IPS-NIHi7 (cell line): ENCODE results near the gene ADAMTS20.

Experiments
- DNase-seq: peaks from one replicate; pipeline ENCODE4 v3.0.0; 2012; ENCODE audit warnings: mixed read lengths; ENCODE audit errors: extremely low spot score

The ADAMTS20 gene

DNA sequence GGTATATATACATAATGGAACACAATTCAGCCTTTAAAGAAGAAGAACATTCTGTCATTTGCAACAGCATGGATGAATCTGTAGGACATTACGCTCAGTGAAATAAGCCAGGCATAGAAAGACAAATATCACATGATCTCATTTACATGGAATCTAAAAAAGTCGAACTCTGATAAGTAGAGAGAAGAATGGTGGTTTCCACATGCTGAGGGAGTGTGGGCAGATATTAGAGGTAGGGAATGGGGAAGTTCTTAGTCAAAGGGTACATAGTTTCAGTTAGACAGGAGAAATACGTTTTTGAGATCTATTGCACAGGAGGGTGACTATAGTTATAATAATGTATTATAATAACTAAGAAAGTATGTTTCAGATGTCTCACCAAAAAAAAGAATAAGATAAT, 71.4 kb downstream of the ADAMTS20 start:
- no peak for DNase-seq

DNA sequence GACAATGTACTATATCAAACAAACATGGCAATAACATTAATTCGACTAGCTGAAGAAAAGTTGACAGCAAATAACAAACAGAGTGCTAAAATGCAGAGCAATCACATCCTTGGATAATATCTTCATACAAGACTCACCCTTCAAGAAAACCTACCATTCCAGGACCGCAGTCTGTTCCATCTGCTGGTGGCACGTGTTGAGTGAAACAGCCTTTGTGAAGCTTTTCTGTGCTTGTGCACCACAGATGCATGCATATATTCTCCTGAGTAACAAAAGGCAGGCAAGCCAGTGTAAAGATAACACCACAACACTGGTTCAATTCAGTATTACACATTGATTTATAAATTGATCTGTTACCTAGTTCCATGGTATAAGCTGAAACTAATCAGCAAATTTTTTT, 89.3 kb downstream of the ADAMTS20 start:
- no peak for DNase-seq

DNA sequence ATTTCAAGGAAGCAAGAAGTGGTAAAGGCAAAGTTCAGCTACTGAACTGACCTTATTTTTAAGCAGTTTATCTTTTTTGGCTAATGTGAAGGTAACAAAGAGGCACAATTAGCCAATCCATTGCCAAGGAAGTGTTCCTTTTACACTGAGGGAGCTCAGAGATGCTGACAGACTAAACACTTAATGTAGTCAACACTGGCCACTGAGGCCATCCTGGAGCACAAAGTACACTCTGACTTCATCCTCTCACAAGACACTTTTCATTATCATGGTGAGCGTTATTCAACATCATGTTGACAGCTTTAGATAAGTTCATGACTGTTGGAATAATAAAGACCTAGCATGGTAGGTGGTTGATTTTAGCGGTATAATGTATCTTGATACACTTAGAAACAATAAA, 89.9 kb downstream of the ADAMTS20 start:
- no peak for DNase-seq

DNA sequence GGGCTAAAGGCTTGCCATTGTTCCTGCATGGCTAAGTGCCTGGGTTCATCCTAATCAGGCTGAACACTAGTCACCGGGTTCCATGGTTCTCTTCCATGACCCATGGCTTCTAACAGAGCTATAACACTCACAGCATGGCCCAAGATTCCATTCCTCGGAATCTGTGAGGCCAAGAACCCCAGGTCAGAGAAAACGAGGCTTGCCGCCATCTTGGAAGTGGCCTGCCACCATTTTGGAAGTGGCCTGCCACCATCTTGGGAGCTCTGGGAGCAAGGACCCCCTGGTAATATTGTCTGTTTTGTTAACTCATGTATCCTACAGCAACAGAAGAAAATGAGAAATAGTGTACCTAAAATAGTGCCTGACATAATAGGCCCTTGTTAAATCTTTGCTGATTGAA, 92.7 kb downstream of the ADAMTS20 start:
- no peak for DNase-seq

DNA sequence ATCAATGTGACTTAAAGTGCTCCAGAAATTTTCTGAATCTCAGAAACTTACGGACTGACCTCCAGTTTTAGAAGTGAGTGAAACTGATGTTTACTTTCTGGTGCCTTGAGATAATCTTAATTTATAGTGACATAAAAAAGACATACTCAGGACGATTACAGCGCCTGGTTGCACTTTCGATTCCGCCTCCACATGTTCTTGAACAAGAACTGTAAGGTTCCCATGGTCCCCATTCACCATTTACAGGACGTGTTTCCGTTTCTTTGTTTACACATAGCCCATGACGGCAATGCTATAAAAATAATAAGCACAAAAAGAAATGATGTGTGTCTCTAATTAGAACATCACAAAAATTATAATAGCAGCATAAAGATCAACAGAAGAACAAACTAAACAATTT, 98.2 kb downstream of the ADAMTS20 start:
- DNase-seq = no peak

DNA sequence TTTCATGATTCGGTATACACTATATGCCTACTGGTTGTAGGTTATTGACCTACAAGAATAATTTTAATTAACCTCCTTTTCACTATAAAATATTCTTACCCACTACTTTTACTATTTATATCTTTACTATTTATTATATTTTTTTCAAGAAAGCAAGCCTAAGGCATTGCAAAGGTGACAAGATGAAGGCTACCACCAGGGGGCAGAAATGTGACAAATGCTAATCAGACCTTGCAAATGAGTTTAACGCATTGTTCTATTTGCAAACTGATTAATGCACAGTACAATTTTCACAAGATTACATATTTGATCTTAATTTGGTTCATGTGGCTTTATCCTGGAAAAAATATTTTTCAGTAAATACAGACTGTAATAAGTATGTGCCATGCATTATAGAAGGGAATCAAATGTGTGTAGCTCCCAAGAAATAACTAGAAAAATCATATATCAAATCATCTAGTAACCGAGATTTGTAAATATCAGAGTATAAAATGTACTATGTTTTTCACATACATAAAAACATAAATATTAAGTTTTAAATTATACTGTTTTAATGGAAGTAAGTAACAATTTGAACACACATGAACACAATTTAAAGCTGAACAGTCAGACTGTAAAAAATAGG, 107.0 kb downstream of the ADAMTS20 start:
- DNase-seq = peak; percentile 12

DNA sequence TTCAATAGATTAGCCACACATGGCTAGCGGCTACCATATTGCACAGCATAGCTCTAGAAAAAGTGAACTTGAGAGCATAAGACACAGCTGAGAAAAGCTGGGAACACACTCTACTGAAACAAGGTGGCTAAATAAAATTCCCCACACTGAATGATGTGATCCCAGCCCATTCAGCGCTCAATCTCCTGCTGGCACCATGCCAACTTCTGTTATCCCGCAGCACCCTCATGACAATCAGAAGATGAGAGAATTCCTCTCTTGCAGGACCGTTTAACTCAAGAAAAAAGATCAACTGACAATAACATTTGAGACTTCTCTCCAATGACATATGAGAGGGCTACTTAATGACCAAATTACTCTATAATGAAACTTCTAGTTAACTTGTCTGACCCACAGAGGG, 115.4 kb downstream of the ADAMTS20 start:
- no peak for DNase-seq

DNA sequence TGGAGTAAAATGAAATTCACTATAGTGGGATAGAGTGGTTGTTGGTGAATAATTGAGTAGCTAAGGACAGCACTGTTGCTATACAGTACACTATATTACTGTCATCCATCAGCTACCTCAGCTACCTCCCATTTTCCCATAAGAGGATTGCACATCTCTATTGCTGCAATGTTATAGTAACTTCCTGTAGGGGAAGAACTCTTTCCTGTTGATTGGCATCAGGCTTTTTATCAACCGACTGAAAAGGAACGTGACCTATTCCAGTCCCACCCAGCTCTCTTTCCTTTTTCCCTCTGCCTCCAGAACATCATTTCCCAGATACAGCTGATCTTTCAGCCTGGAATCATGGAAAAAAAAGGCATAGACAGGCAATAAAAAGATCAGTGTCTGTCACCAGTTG, 117.4 kb downstream of the ADAMTS20 start:
- no peak for DNase-seq

DNA sequence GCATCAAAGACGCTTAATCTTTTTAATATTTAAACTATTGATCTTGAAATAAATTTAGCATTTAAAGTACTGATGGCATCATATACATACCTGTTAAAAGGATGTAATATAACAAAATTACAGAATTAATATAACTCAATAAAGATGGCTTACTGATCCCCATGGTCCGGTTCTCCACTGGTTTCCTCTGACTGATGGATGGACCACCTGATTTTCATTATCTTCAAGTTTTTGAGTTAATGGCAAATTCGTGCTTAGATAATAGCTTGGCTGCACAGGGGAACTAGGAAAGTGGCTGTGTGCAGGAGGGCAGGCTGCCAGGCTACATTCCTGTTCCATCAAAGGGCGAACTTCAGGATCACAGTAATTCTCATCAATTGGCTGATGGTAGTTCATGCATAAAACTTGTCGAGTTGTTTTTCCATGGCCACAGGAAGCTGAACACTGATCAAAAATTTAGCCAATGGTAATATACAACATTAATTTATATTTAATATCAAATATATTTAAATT, 123.9 kb downstream of the ADAMTS20 start:
- no peak for DNase-seq

DNA sequence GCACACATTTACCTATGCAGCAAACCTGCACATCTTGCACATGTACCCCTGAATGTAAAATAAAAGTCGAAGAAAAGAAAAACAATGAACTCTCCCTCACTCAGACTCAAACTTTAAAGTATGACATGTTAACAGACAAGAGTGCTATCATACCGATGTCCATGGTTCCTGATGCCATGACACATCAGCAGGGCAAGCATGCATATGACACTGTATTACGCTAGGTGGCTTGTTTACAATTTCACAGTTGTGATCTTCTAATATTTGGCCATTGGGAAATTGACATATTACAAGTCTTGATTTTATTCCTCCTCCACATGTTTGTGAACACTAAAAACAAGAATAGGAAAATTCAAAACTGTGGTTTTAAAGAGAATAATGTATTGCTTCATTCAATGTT, 126.6 kb downstream of the ADAMTS20 start:
- no peak for DNase-seq

DNA sequence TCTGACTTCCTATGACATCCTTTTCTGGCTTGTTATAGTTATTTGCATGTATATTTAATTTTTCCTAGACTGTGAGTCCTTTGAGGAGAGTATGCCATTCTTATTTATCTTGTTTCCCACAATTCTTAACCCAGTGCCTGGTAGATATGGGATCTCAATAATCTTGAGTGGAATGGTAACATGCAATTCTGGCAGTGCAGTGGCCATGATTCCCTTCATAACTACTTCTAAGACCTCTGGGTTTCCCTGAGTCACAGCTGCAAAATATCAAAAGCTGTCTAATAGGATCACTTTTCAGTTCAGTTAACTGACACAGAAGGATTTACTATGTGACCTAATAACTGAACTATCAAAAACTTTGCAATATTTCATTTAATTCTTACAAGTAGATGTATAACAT, 135.0 kb downstream of the ADAMTS20 start:
- no peak for DNase-seq

DNA sequence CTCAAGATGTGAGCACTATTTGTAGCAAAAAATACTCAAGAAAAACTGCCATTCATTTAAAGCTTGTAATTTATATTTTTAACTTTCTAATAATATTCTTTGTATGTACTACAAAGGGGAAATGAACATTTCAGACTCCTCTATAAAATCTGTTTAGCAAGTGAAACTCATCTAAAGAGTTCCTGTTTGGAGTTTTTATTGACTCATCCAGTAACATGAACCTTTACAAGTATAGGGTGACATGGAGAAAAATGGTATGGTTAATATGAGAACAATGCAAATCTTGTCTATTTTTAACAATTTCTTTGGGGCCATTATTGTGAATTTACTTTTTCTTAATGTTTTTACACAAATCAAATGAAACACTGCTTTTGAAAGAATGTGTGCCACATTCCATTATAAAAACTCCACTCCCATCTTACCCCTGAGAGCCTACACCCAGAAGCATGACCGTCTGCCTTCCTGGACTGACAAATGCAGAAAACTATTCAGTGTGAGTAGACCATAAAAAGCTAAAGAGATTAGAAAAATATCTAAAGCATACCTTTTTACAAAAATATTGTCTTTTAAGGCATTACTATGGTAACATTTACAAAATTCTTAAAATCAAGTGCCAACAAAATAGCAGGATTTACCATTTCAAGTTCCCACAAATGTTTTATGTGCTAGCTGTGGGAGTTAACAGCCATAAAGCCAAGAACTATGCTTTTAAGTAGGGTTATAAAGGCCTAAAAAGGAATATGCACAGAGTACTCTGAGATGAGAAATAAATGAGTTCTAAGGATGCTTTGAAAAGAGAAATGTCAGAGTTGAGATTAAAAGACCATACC, 144.0 kb downstream of the ADAMTS20 start:
- no peak for DNase-seq

DNA sequence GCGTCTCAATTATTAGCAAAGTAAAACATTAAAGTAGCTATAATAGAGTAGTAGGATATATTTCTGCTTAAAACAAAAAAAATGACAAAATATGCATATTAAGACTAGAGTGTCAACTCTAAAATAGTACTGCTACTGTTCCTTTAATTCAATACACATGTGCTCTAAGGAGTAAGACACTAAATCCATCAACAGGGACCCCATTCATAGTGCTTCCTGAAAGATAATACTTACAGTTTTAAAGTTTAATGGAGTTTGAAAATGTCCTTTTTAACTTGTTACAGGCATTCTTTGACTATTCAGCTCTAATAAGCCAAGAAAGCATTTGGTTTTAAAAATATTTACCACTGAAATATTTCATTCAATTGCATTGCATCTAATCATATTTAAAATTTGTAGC, 145.2 kb downstream of the ADAMTS20 start:
- DNase-seq = no peak

DNA sequence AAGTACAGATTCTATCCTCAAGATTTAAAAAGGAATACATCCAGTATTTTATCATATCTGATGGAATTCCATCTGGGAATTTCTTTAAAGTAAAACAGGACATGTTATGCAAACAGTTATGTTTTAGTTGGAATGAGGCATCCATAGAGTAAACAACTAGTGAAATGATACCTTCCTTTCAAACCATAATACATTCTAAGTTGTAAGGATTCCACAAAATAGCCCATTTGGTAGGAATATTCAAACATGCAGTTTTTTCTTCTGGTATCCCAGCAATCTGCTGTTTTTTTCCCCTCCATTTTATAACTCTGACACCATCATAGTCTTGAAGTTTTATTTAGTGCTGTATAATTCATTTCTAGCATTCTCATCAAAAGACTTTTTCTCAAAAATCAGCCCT, 149.6 kb downstream of the ADAMTS20 start:
- no peak for DNase-seq

DNA sequence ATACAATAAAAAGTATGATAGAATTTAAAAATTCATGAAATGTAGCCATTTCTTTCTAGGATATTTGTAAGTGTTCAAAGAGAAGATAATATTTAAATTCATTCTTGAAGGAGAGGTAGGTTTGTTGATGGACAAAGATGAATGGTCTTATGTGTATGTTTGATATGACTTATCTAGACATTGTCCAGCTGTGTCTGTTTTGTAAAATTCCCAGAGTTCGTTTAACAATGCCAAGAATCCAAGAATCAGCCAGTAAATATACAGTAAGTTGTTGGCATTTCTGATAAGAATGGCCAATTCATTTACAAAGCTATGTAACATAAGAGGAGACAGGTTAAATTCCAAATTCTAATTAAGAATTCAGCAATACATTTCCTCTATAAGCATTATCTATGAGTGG, 150.9 kb downstream of the ADAMTS20 start:
- no peak for DNase-seq

DNA sequence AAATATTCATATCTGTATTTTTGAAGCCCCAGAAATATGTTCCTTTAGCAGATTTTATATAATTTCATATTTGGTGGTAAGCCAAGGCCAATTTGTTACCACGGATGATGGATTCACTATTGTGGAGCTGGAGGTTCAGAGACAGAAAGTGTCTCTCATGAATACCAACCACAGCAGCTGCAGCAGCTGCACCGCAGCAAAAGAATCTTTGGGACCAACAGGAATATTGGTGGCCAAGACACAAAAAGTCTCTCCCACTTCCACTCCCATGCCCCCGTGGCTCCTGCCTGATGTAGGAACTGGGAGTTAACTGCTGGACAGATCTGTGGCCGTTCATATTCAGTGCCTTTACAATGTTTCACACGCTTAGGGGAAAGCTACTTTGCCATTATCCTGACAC, 155.3 kb downstream of the ADAMTS20 start:
- DNase-seq = no peak

DNA sequence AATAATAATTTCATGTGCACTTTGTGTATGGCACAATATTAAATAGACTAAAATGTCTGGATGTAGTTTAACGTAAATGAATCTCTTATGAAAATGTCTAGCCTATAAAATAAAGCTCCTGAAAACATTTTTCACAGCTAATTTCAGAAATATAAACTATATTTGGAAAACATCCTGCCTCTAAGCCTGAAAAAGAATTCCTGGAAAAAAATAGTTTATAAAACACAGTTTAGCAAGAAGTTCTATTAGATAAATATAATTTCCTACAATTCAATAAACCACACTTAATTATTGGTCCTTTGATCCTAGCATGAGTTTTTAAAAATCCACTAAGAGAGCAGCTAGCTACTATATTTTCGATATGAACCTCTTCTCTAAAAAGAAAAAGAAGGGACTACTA, 159.9 kb downstream of the ADAMTS20 start:
- DNase-seq = no peak

DNA sequence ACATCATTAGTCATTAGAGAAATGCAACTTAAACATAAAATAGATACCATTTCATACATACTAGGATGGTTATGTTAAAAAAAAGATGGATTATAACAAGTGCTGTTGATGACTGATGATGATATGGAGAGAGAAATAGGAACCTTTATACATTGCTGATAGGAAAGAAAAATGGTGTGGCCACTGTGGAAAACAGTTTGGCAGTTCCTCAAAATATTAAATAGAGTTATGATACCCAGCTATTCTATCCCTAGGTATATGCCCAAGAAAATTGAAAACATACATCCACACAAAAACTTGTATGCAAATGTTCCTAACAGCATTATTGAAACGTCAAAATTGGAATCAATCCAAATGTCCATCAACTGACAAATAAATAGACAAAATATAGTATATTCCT, 170.1 kb downstream of the ADAMTS20 start:
- DNase-seq = no peak

DNA sequence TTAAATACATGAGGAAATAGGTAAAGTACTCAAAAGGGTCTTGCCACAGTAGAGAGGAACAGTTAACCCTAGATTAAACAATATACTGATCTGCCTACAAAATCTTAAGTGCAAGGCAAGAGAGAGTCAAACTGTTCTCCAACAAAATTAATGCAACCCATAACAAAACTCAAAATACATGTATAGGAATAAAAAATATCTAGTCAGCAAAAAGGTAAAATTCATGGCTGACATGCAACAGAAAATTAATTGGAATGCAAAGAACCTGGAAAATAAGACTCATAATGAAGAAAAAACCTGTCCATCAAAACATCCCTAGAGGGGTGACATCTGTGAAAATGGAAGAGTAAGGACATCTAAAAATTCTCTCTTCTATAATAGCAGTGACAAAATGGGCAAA, 173.6 kb downstream of the ADAMTS20 start:
- DNase-seq = no peak

DNA sequence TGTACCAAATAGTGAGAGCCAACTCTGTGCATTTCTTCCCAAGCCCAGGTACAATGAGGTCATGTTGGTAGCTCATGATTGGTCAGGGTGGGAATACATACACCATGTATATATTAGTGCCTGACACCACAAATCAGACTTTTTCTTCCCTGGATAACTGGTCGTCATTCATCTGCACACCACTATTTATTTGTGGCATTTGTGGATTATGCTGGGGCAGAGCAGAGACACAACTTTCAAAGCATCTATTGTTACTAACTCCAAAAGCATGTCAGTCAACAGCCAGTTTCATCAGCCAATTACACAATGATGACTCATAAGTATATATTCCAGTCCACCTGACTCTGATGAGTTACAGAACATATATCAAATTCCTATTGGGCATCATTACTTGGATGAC, 181.7 kb downstream of the ADAMTS20 start:
- DNase-seq = no peak

DNA sequence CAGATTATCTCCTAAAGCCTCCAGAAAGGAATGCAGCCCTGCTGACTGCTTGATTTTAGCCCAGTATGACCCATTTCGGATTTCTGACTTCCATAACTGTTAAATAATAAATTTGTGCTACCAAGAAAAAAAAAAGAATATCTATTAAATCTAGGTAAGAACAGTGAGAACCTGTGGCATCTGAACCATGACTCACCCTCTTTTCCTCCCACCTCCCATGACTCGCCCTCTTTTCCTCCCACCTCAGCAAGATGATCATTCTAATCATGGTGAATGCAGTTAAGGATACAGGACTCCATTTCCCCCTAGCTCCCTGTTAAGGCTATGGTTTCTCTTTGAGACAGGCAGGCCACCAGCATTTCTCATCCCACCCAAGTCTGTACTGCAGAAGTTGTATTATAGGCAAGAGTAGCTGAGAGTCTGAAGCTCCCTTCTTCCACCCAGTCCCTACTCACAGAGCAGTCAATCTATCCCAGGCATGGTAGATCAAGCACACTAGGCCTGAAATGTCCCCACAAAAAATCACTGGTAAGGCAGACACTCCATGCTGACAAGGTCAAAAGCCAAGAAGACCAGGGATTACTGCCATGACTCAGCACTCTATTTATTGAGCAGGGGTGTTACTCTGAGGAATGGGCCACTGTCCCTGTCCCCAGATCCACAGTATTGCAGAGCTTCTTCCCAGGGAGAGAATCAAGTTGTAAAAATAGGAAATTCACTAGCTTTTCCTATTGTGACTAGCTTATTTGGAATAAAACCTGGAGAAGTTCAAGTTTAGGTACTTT, 188.9 kb downstream of the ADAMTS20 start:
- DNase-seq = no peak

DNA sequence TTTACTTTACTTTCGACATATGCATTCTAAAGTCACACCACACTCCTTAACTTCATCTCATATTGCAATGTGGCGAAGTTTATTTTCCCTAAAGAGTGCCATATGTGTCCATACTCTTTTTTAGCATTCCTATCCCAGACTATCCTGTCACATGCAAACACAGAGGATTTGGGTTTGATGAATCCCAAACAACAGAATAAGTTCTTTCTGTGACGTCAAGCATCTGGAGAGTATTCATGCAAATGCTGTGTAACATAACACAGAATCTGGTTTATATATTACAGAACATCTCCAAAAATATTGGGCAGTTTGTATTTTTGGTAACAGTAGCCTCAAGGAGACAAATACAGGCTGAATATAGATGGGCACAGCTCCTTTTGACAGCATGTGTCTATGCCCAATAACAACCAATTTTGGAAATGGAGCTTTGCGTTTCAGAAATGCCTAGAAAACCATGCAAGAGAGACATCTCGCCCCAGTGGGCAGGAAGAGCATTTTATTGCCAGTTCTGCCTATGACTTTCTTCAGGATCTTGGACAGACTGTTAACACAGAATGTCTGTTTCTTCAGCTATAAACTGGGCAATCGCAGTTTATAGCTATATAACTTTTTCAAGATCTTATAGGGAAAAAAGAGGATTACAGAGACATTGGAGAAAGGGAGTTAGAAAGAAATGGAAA, 190.8 kb downstream of the ADAMTS20 start:
- no peak for DNase-seq
